Activated B cell treated with CpG ODN at 0.5 μM for 24 hours (primary cell): ENCODE results near the gene C22orf31. TPM values are rescaled to one million over a fixed set of nuclear protein-coding genes. Genes with fewer than 3 reads are reported as not detected.

ENCODE experiments used
- ATAC-seq: fragments of 200-7000 bp; cut with Tn5 transposase; one replicate; pipeline ENCODE4 v1.10.0; 2021; ENCODE audit warnings: low read depth, mild to moderate bottlenecking, moderate library complexity
- CTCF ChIA-PET: fragments of 350-600 bp; sonication (Branson Sonifier 250); formaldehyde crosslinking; loops from one replicate; lab custom pipeline; 2021; ENCODE audit warnings: antibody characterized with exemption; lab: Charles Lee
- POLR2A ChIA-PET: fragments of 350-600 bp; sonication (Branson Sonifier 250); formaldehyde crosslinking; loops from one replicate; lab custom pipeline; 2021; ENCODE audit warnings: antibody characterized with exemption; lab: Charles Lee
- DNase-seq: peaks from one replicate; pipeline ENCODE4 v3.0.0; 2022
- H3K27ac Mint-ChIP-seq: one replicate; pipeline ENCODE4 v1.8.0; 2020; ENCODE audit warnings: mixed read lengths
- H3K27me3 Mint-ChIP-seq: one replicate; pipeline ENCODE4 v1.8.0; 2021; ENCODE audit warnings: mixed read lengths
- H3K36me3 Mint-ChIP-seq: one replicate; pipeline ENCODE4 v1.8.0; 2021; ENCODE audit warnings: low read depth, mixed read lengths
- H3K4me1 Mint-ChIP-seq: one replicate; pipeline ENCODE4 v1.8.0; 2021; ENCODE audit warnings: mixed read lengths
- H3K4me3 Mint-ChIP-seq: one replicate; pipeline ENCODE4 v1.8.0; 2020; ENCODE audit warnings: mild to moderate bottlenecking, mixed read lengths
- H3K9me3 Mint-ChIP-seq: one replicate; pipeline ENCODE4 v1.8.0; 2020; ENCODE audit warnings: mixed read lengths
- CTCF ChIP-seq: fragments of 200-600 bp; IDR thresholded peaks from one replicate; pipeline ENCODE4 v1.8.0; 2022; ENCODE audit warnings: antibody characterized with exemption, mild to moderate bottlenecking
- intact Hi-C: fragments of 100-400 bp; cut with micrococcal nuclease; formaldehyde crosslinking; loops from one replicate; pipeline ENCODE4 v1.15.1; 2024
- total RNA-seq: library from RNA; stranded (reverse); gene quantifications from 2 replicates; pipeline ENCODE4 v1.2.3, GENCODE V29; 2022

Gene C22orf31
- total RNA-seq, 1 donor from 2014 or later, result not detected

- Mint-ChIP-seq H3K27ac (no peak overlapping the region), H3K4me3 (no peak overlapping the region), H3K27me3 (peaks cover 44% of the 10 kb centered on the region), H3K36me3 (no peaks in the 10 kb centered on the region), H3K4me1 (peaks cover 6% of the 10 kb centered on the region), H3K9me3 (no peaks in the 10 kb centered on the region)
- POLR2A ChIA-PET, result no interaction called here
- ATAC-seq, result no peak
- no peak for DNase-seq
- intact Hi-C loops, result no loop called here
- CTCF ChIA-PET, result no interaction called here
- TF ChIP-seq CTCF, result no peak
Measured at GRCh38 chr22:29032584-29032983, 29.0 kb downstream of the C22orf31 start.

GRCh38 chr22:29032014-29032475, 29.6 kb downstream of the C22orf31 start:
- DNase-seq, result no peak
- ATAC-seq, result no peak
- Mint-ChIP-seq H3K27ac (no peak overlapping the region), H3K9me3 (no peaks in the 10 kb centered on the region), H3K27me3 (peaks cover 44% of the 10 kb centered on the region), H3K36me3 (no peaks in the 10 kb centered on the region), H3K4me3 (no peak overlapping the region), H3K4me1 (peaks cover 6% of the 10 kb centered on the region)
- intact Hi-C loops, result no loop called here
- CTCF ChIA-PET, result interaction anchor here (1.1 kb wide), 1 partner anchor 432 kb away, joined by 3 read pairs; no protein-coding TSS in a partner anchor
- POLR2A ChIA-PET, result no interaction called here
- no peak for TF ChIP-seq CTCF

GRCh38 chr22:29031227-29032011, 30.2 kb downstream of the C22orf31 start:
- Mint-ChIP-seq H3K27ac (no peak overlapping the region), H3K36me3 (no peaks in the 10 kb centered on the region), H3K4me3 (no peak overlapping the region), H3K27me3 (peaks cover 44% of the 10 kb centered on the region), H3K9me3 (no peaks in the 10 kb centered on the region), H3K4me1 (peaks cover 6% of the 10 kb centered on the region)
- ChIA-PET CTCF (interaction anchor here (1.0 to 1.1 kb wide), 2 partner anchors 9 to 431 kb away, joined by 3 to 5 read pairs; no protein-coding TSS in a partner anchor), POLR2A (no interaction called here)
- no peak for TF ChIP-seq CTCF
- intact Hi-C loops, result no loop called here
- no peak for ATAC-seq
- DNase-seq, result no peak

- Mint-ChIP-seq H3K4me3 (peak overlapping the region; percentile 67), H3K4me1 (peaks cover 6% of the 10 kb centered on the region), H3K36me3 (no peaks in the 10 kb centered on the region), H3K27ac (no peak overlapping the region), H3K9me3 (no peaks in the 10 kb centered on the region), H3K27me3 (peaks cover 44% of the 10 kb centered on the region)
- no peak for TF ChIP-seq CTCF
- ATAC-seq (no peak), DNase-seq (no peak)
- intact Hi-C loops, result no loop called here
- ChIA-PET POLR2A (no interaction called here), CTCF (interaction anchor here (1.0 to 1.1 kb wide), 2 partner anchors 10 to 430 kb away, joined by 3 to 5 read pairs; no protein-coding TSS in a partner anchor)
Measured at GRCh38 chr22:29030618-29031226, 30.9 kb downstream of the C22orf31 start.

GRCh38 chr22:29030016-29030617, 31.5 kb downstream of the C22orf31 start:
- Mint-ChIP-seq H3K36me3 (no peaks in the 10 kb centered on the region), H3K4me1 (peaks cover 6% of the 10 kb centered on the region), H3K4me3 (peak overlapping the region; percentile 67), H3K27me3 (peaks cover 48% of the 10 kb centered on the region), H3K27ac (no peak overlapping the region), H3K9me3 (no peaks in the 10 kb centered on the region)
- ChIA-PET POLR2A (no interaction called here), CTCF (no interaction called here)
- intact Hi-C loops, result no loop called here
- ATAC-seq (no peak), DNase-seq (no peak)
- no peak for TF ChIP-seq CTCF
